H1 (cell line): ENCODE data around the gene LAPTM4A. TPM values are rescaled to one million over a fixed set of nuclear protein-coding genes. Genes with fewer than 3 reads are reported as not detected.
A peak's percentile ranks its signal among the peaks of the same experiment; 100 is the strongest.

ENCODE experiments used
- CTCF ChIA-PET: fragments of 300-600 bp; sonication (Branson Sonifier 250); formaldehyde crosslinking; loops from one replicate; lab custom pipeline; 2021; ENCODE audit not compliant: partially characterized antibody; lab: Charles Lee
- POLR2A ChIA-PET: fragments of 300-600 bp; sonication (Branson Sonifier 250); formaldehyde crosslinking; loops from one replicate; lab custom pipeline; 2021; ENCODE audit warnings: inconsistent platforms; ENCODE audit not compliant: partially characterized antibody; lab: Charles Lee
- DNase-seq, 2 experiments: peaks; one replicate each; pipeline versions ENCODE4 v3.0.0 to v3.0.0-alpha.2; 2010 to 2022; ENCODE audit warnings: low spot score in 2 of 2, low read depth in 1 of 2, mixed read lengths in 1 of 2
- FAIRE-seq: peaks from 2 replicates; lab custom pipeline; 2011; peaks lifted over from hg19 to GRCh38; lab: Jason Lieb, UNC
- H2AFZ ChIP-seq: 2 replicates; pipeline ENCODE4 v1.8.1; 2012; ENCODE audit warnings: low read length, inconsistent platforms
- H2AK5ac ChIP-seq: 2 replicates; pipeline ENCODE4 v1.6.1; 2013; ENCODE audit warnings: low read depth, low read length
- H2BK120ac ChIP-seq: replicated peaks from 2 replicates; pipeline ENCODE3; 2013; ENCODE audit warnings: low read depth, low read length, inconsistent platforms
- H2BK12ac ChIP-seq: 2 replicates; pipeline ENCODE4 v1.6.1; 2013; ENCODE audit warnings: low read depth, low read length
- H2BK15ac ChIP-seq: 2 replicates; pipeline ENCODE4 v1.6.1; 2013; ENCODE audit warnings: low read length
- H2BK20ac ChIP-seq: 2 replicates; pipeline ENCODE4 v1.6.1; 2013; ENCODE audit warnings: low read length
- H2BK5ac ChIP-seq: 2 replicates; pipeline ENCODE4 v1.6.1; 2013; ENCODE audit warnings: low read depth, low read length
- H3K14ac ChIP-seq: 2 replicates; pipeline ENCODE4 v1.6.1; 2013; ENCODE audit warnings: inconsistent platforms; ENCODE audit not compliant: insufficient read length
- H3K18ac ChIP-seq: 2 replicates; pipeline ENCODE4 v1.6.1; 2013; ENCODE audit warnings: low read length; ENCODE audit errors: extremely low read depth
- H3K23ac ChIP-seq: 2 replicates; pipeline ENCODE4 v1.6.1; 2013; ENCODE audit warnings: inconsistent platforms; ENCODE audit not compliant: insufficient read length
- H3K23me2 ChIP-seq: 2 replicates; pipeline ENCODE4 v1.6.1; 2013; ENCODE audit warnings: low read depth, low read length
- H3K27ac ChIP-seq: 2 replicates; pipeline ENCODE4 v1.6.1; 2011; ENCODE audit warnings: low read depth, low read length, inconsistent platforms
- H3K27me3 ChIP-seq, 4 experiments: replicated peaks in 1 of 4; 1 replicate in 1 of 4; 2 replicates in 3 of 4; pipeline versions ENCODE4 v1.6.1 to v1.8.1; 2011 to 2013; ENCODE audit warnings: low read length in 3 of 4, mild to moderate bottlenecking in 3 of 4, inconsistent platforms in 2 of 4, mixed read lengths in 2 of 4, moderate library complexity in 1 of 4; ENCODE audit not compliant: control insufficient read depth in 3 of 4, insufficient read depth in 3 of 4; ENCODE audit errors: extremely low read depth in 1 of 4
- H3K36me3 ChIP-seq, 4 experiments: 2 replicates each; pipeline versions ENCODE4 v1.6.1 to v1.8.1; 2011 to 2013; ENCODE audit warnings: mild to moderate bottlenecking in 4 of 4, low read length in 3 of 4, moderate library complexity in 2 of 4, control low read depth in 1 of 4, inconsistent platforms in 1 of 4; ENCODE audit not compliant: insufficient read depth in 4 of 4, control insufficient read depth in 2 of 4
- H3K4ac ChIP-seq: replicated peaks from 2 replicates; pipeline ENCODE3; 2013; ENCODE audit warnings: low read length, low read depth, mixed read lengths, inconsistent platforms; ENCODE audit not compliant: insufficient read length
- H3K4me1 ChIP-seq, 4 experiments: replicated peaks in 1 of 4; 1 replicate in 1 of 4; 2 replicates in 3 of 4; pipeline versions ENCODE4 v1.6.1 to v1.8.1; 2011 to 2013; ENCODE audit warnings: low read length in 3 of 4, inconsistent platforms in 2 of 4, mixed read lengths in 1 of 4; ENCODE audit not compliant: insufficient read depth in 4 of 4, control insufficient read depth in 3 of 4
- H3K4me2 ChIP-seq, 2 experiments: 2 replicates each; pipeline versions ENCODE4 v1.6.1 to v1.8.1; 2011 to 2013; ENCODE audit warnings: low read depth in 2 of 2, low read length in 2 of 2, control low read depth in 1 of 2, inconsistent platforms in 1 of 2, mild to moderate bottlenecking in 1 of 2; ENCODE audit not compliant: insufficient read depth in 1 of 2
- H3K4me3 ChIP-seq, 4 experiments: fragments of 200-600, 300-600 bp in 1 of 4; sonication (generic), shearing (Covaris generic), sonication (Bioruptor Twin) in 1 of 4; 2 replicates each; pipeline versions ENCODE4 v1.5.1 to v1.8.1; 2011 to 2016; ENCODE audit warnings: low read length in 4 of 4, low read depth in 3 of 4, control low read depth in 2 of 4, inconsistent platforms in 2 of 4, mild to moderate bottlenecking in 2 of 4, mixed read lengths in 1 of 4, moderate library complexity in 1 of 4; ENCODE audit not compliant: insufficient read depth in 2 of 4; ENCODE audit errors: extremely low read depth in 1 of 4
- H3K56ac ChIP-seq: replicated peaks from 2 replicates; pipeline ENCODE3; 2013; ENCODE audit warnings: low read depth, mild to moderate bottlenecking, mixed read lengths, low read length, inconsistent platforms; ENCODE audit not compliant: insufficient read length
- H3K79me1 ChIP-seq: 2 replicates; pipeline ENCODE4 v1.6.1; 2013; ENCODE audit warnings: low read depth, low read length, control low read depth
- H3K79me2 ChIP-seq, 2 experiments: 2 replicates each; pipeline versions ENCODE4 v1.6.1 to v1.8.1; 2012 to 2013; ENCODE audit warnings: low read length in 2 of 2, mild to moderate bottlenecking in 2 of 2, inconsistent platforms in 1 of 2; ENCODE audit not compliant: insufficient read depth in 2 of 2, control insufficient read depth in 1 of 2
- H3K9ac ChIP-seq, 4 experiments: replicated peaks in 1 of 4; 1 replicate in 1 of 4; 2 replicates in 3 of 4; pipeline versions ENCODE4 v1.6.1 to v1.8.1; 2011 to 2013; ENCODE audit warnings: low read depth in 3 of 4, low read length in 3 of 4, control low read depth in 2 of 4, mild to moderate bottlenecking in 2 of 4, moderate library complexity in 2 of 4, inconsistent platforms in 1 of 4; ENCODE audit errors: extremely low read depth in 1 of 4
- H3K9me3 ChIP-seq, 2 experiments: 2 replicates each; pipeline versions ENCODE4 v1.6.1 to v1.8.1; 2012 to 2013; ENCODE audit warnings: mild to moderate bottlenecking in 2 of 2, moderate library complexity in 2 of 2, control low read depth in 1 of 2, inconsistent platforms in 1 of 2, low read depth in 1 of 2, low read length in 1 of 2, mixed read lengths in 1 of 2; ENCODE audit not compliant: insufficient read depth in 2 of 2
- H4K20me1 ChIP-seq, 2 experiments: replicated peaks in 1 of 2; 2 replicates each; pipeline versions ENCODE3 to v1.8.1; 2011 to 2013; ENCODE audit warnings: inconsistent platforms in 2 of 2, low read length in 2 of 2, mild to moderate bottlenecking in 1 of 2; ENCODE audit not compliant: insufficient read depth in 2 of 2, control insufficient read depth in 1 of 2
- H4K5ac ChIP-seq: 2 replicates; pipeline ENCODE4 v1.6.1; 2013; ENCODE audit warnings: low read length, low read depth, mixed read lengths, inconsistent platforms; ENCODE audit not compliant: insufficient read length
- H4K8ac ChIP-seq: 2 replicates; pipeline ENCODE4 v1.8.0; 2013; ENCODE audit warnings: mild to moderate bottlenecking, moderate library complexity, low read length, inconsistent platforms; ENCODE audit not compliant: insufficient read depth; ENCODE audit errors: extremely low read depth
- H4K91ac ChIP-seq: replicated peaks from 2 replicates; pipeline ENCODE3; 2013; ENCODE audit warnings: low read length, mixed read lengths, inconsistent platforms; ENCODE audit not compliant: insufficient read length
- CBX8 ChIP-seq: fragments of 300-800, 300-1000 bp; sonication (generic); IDR thresholded peaks from 2 replicates; pipeline ENCODE4 v1.7.1; 2016; ENCODE audit warnings: low read depth, low read length, borderline replicate concordance
- EP300 ChIP-seq, 2 experiments: IDR thresholded peaks; 1 replicate in 1 of 2; 2 replicates in 1 of 2; pipeline ENCODE4 v1.6.1; 2011 to 2012; ENCODE audit warnings: low read depth in 2 of 2, low read length in 2 of 2, mild to moderate bottlenecking in 2 of 2, borderline replicate concordance in 1 of 2, inconsistent platforms in 1 of 2, moderate library complexity in 1 of 2
- HDAC6 ChIP-seq: IDR thresholded peaks from one replicate; pipeline ENCODE4 v1.7.1; 2012; ENCODE audit warnings: low read depth, mild to moderate bottlenecking, inconsistent platforms, low read length, moderate library complexity
- KDM5A ChIP-seq: fragments of 200-600 bp; IDR thresholded peaks from 2 replicates; pipeline ENCODE4 v1.7.1; 2012; ENCODE audit warnings: mild to moderate bottlenecking, low read length, inconsistent platforms, mixed read lengths
- SP1 ChIP-seq: IDR thresholded peaks from 2 replicates; pipeline ENCODE4 v1.6.1; 2011; ENCODE audit warnings: low read depth, low read length
- SUZ12 ChIP-seq: fragments of 200-600 bp; sonication (generic); IDR thresholded peaks from 2 replicates; pipeline ENCODE4 v1.6.1; 2012; ENCODE audit warnings: mild to moderate bottlenecking, inconsistent platforms, low read length, moderate library complexity, mixed read lengths
- WGBS, 2 experiments: shearing (Covaris generic) in 1 of 2; methylation state at CpG; one replicate each; pipeline versions ENCODE4 v1.1.6 to v1.1.7; 2013 to 2015; ENCODE audit warnings: low lambda C conversion rate in 2 of 2, mixed read lengths in 2 of 2, inconsistent platforms in 1 of 2, low coverage in 1 of 2, missing lambda C conversion rate in 1 of 2; ENCODE audit not compliant: insufficient replicate concordance in 2 of 2, insufficient coverage in 1 of 2, insufficient read length in 1 of 2; ENCODE audit errors: extremely low coverage in 1 of 2, missing lambda C conversion rate in 1 of 2; 5-methylcytosine and 5-hydroxymethylcytosine counted together
- polyA plus RNA-seq, 7 experiments: library from polyadenylated mRNA; depleted of rRNA in 3 of 7; stranded (reverse) in 5 of 7; unstranded in 2 of 7; fragments of >200 nt in 5 of 7; fragments of 200-250 nt in 2 of 7; gene quantifications; 1 replicate in 5 of 7; 2 replicates in 1 of 7; 4 replicates in 1 of 7; pipeline versions ENCODE4 v1.2.1 to v1.2.3, GENCODE V29; 2011 to 2013; ENCODE audit warnings: missing spikeins in 2 of 7, mixed read lengths in 2 of 7
- total RNA-seq: library from RNA; stranded (reverse); fragmentation: NEBNext Ultra II Directional; extraction: Animal tissue kit (Norgen Biotek cat#: 25700); gene quantifications from 2 replicates; pipeline ENCODE4 v1.2.1, GENCODE V29; 2021

The LAPTM4A gene
- total and polyA plus RNA-seq, 2 of the 8 experiments (the other 6 are each of a cell fraction or from before 2014, with no cell fraction given), result 193 to 419 TPM

DNA sequence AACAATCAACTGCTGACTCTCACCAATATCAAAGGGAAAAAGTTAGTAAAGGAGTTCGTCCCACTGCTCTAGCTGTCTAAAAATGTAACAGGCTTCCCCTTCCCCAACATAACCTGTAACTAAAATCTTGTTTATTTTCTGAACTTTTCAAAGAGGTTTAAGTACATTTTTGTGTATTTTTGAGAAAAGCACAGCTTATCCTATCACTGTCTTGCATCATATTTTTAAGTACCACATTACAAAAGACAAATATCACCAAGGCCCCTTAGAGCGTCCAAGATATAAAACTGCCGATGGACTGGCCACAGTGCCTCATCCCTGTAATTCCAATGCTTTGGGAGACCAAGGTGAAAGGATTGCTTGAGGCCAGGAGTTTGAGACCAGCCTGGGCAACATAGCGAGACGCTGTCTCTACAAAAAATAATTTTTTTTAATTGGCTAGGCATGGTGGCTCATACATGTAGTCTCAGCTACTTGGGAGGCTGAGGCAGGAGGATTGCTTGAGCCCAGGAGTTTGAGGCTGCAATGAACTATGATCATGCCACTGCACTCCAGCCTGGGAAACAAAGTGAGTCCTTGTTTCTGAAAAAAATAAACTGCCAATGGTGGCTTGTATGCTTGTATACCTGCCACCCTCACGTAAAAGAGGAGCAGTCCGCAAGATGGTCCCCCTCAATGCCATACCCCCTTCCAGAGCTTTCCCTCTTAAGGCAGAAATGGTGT, 21.2 kb upstream of the LAPTM4A start:
- POLR2A ChIA-PET, result no interaction called here
- Histone ChIP-seq H3K4me2 (peak overlapping the region in 1 of 2 experiments; percentile 51; a peak in 1 of 4 replicates), H4K20me1 (no peaks in the 10 kb centered on the region), H3K36me3 (no peaks in the 10 kb centered on the region), H2BK20ac (peak overlapping the region; percentile 23; the same call in 1 of the 2 replicates), H3K27me3 (no peaks in the 10 kb centered on the region), H4K8ac (no peak overlapping the region), H3K18ac (no peak overlapping the region), H3K23me2 (no peaks in the 10 kb centered on the region), H3K79me1 (no peaks in the 10 kb centered on the region), H3K56ac (no peak overlapping the region), H3K9me3 (no peaks in the 10 kb centered on the region), H2AK5ac (no peak overlapping the region), H3K14ac (no peak overlapping the region), H2BK5ac (no peak overlapping the region), H3K23ac (no peak overlapping the region), H2BK120ac (no peak overlapping the region), H2BK15ac (no peak overlapping the region), H3K27ac (no peak overlapping the region), H3K4ac (no peak overlapping the region), H4K5ac (no peak overlapping the region), H3K4me3 (no peak overlapping the region), H3K9ac (no peak overlapping the region), H3K4me1 (peaks cover 0 to 9% (median 5%) of the 10 kb centered on the region in 4 experiments; a peak in 6 of 7 replicates), H4K91ac (no peak overlapping the region), H2AFZ (0 out of 2 replicates have a peak overlapping the region, but pooled peaks have one; percentile 100), H3K79me2 (no peaks in the 10 kb centered on the region), H2BK12ac (no peak overlapping the region)
- DNase-seq (no peak), FAIRE-seq (no peak)
- WGBS, 2 experiments, result 94% methylated on average over 7 of the region's 7 CpGs; no CpG with 5 or more reads in 1 of the 2 experiments
- TF ChIP-seq CBX8 (no peak), SP1 (no peak), HDAC6 (no peak), SUZ12 (no peak), EP300 (IDR thresholded peaks at IDR 0.05; ENCODE audit: borderline replicate concordance in 1 of 2, low read depth in 2 of 2, low read length in 2 of 2) (no peak), KDM5A (no peak)
- CTCF ChIA-PET, result interaction anchor here (0.6 to 5.0 kb wide), 4 partner anchors 24 to 303 kb away, joined by 3 to 31 read pairs (median 5); no protein-coding TSS in a partner anchor
